Testis (tissue), 3 donors: ENCODE results near the gene DYTN. TPM values are rescaled to one million over a fixed set of nuclear protein-coding genes. Genes with fewer than 3 reads are reported as not detected.

Experiments
- DNase-seq: peaks from one replicate; pipeline ENCODE4 v3.0.0-alpha.2; 2019
- H3K27ac ChIP-seq, 2 donors: fragments of 200-600 bp; sonication (generic); one replicate each; pipeline ENCODE4 v1.5.1; 2019
- H3K27me3 ChIP-seq: fragments of 200-600 bp; sonication (generic); one replicate; pipeline ENCODE4 v1.5.1; 2019
- H3K36me3 ChIP-seq: fragments of 200-600 bp; sonication (generic); one replicate; pipeline ENCODE4 v1.5.1; 2017; ENCODE audit warnings: low read depth; ENCODE audit errors: missing control alignments
- H3K4me1 ChIP-seq: fragments of 200-600 bp; sonication (generic); one replicate; pipeline ENCODE4 v1.5.1; 2019
- H3K4me3 ChIP-seq, 2 donors: fragments of 200-600 bp; sonication (generic); one replicate each; pipeline ENCODE4 v1.5.1; 2017 to 2019
- H3K9me3 ChIP-seq: fragments of 200-600 bp; sonication (generic); one replicate; pipeline ENCODE4 v1.5.1; 2017
- CTCF ChIP-seq, 3 experiments: fragments of 450-650 bp in 2 of 3; fragments of 200-600 bp in 1 of 3; sonication (generic) in 1 of 3; IDR thresholded peaks; one replicate each; pipeline ENCODE4 v1.5.1; 2016 to 2019; ENCODE audit warnings: antibody characterized with exemption in 3 of 3, mild to moderate bottlenecking in 2 of 3, moderate library complexity in 1 of 3
- POLR2A ChIP-seq: fragments of 450-650 bp; IDR thresholded peaks from one replicate; pipeline ENCODE4 v1.6.1; 2017; ENCODE audit warnings: antibody characterized with exemption, mild to moderate bottlenecking, moderate library complexity
- WGBS, 2 donors: methylation state at CpG; one replicate each; pipeline ENCODE4 v1.1.5; 2018; 5-methylcytosine and 5-hydroxymethylcytosine counted together
- intact Hi-C: fragments of 100-400 bp; cut with DNase I; formaldehyde crosslinking; loops from one replicate; pipeline ENCODE4 v1.15.1; 2023; ENCODE audit warnings: low total_unique reads
- polyA plus RNA-seq: library from polyadenylated mRNA; stranded (reverse); fragments of 350-450 nt; fragmentation: Illumina TruSeq; extraction: RNeasy Lipid Tissue Mini Kit (QIAGEN cat#74804); gene quantifications from one replicate; pipeline ENCODE4 v1.2.3, GENCODE V29; 2014; ENCODE audit warnings: low read depth, low replicate concordance; ENCODE audit not compliant: insufficient read depth
- total RNA-seq, 2 donors: library from RNA; depleted of rRNA; stranded (reverse); fragments of >200 nt; gene quantifications; one replicate each; pipeline ENCODE4 v1.2.3, GENCODE V29; 2016

Gene DYTN
- total and polyA plus RNA-seq, 3 donors from 2014 or later, result 0.19 to 3.1 TPM; not detected in 1

DNA sequence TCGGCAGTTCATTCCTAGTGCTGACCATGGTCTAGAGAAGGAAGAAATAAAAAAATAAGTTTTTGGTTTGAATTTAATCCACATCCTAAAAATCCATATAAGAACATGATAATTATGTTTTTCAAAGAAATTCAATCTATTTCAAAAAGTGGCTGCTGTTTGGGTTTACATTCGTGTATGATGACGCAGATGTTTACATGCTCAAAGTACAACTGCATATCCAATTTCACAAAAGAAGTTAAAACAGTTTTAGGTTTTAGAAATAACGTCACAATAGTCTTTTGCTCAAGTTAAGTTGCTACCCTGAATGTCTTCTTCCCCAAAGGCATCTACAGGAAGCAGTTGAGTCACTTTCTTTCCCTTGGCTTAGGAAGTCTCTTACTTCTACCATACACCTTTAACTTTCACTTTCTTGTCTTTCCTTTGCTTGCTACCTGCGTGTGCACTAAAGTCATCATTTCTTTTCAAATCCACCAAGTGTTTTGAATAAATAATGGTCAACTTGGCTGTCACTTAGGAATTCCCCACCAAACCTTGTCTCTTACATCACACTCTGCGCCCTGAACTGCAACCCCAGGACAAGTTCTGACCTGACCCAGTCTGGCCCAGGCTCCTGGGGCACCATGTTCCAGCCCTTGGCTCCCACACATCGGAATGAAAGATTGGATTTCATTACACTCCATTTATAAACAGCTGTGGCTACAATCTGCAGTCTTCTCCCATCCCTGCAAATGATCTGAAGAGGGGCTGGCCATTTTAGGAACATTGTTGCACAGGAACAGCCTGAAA, 47.5 kb downstream of the DYTN start:
- Histone ChIP-seq H3K36me3 (no peaks in the 10 kb centered on the region), H3K9me3 (no peaks in the 10 kb centered on the region), H3K4me3 (no peak overlapping the region), H3K27me3 (no peaks in the 10 kb centered on the region), H3K27ac (no peak overlapping the region), H3K4me1 (no peaks in the 10 kb centered on the region)
- intact Hi-C loops, result no loop called here
- DNase-seq, result no peak
- TF ChIP-seq POLR2A, result no peak
- TF ChIP-seq CTCF (IDR thresholded peaks at IDR 0.05), result no peak
- WGBS, 2 donors, result 76 to 78% methylated on average over 7 of the region's 7 CpGs

DNA sequence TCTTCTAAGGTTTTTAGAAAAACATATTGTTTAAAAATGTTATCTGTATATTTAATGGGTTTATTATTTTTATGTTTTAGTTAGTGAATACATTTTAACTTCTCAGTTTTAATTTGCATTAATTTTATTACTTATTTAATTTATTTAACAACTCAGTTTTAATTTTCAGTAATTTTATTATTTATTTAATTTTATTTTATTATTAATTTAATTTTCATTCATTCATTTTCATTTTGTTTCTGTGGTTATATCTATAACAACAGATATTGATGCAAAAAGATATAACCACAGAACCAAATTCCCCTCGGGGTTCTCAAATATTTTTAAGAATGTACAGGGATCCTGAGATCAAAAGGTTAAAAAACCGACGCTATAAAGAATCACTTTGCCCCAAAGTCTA, 52.9 kb downstream of the DYTN start:
- Histone ChIP-seq H3K9me3 (no peaks in the 10 kb centered on the region), H3K27ac (no peak overlapping the region), H3K4me1 (no peaks in the 10 kb centered on the region), H3K27me3 (no peaks in the 10 kb centered on the region), H3K4me3 (no peak overlapping the region), H3K36me3 (no peaks in the 10 kb centered on the region)
- 88 to 89% methylated on average over 3 of the region's 3 CpGs for WGBS, 2 donors
- DNase-seq, result no peak
- no peak for TF ChIP-seq CTCF (IDR thresholded peaks at IDR 0.05)
- no peak for TF ChIP-seq POLR2A
- intact Hi-C loops, result no loop called here

- WGBS, 2 donors, result 91 to 98% methylated on average over 1 of the region's 1 CpG
- H3K27me3 ChIP-seq, result no peaks in the 10 kb centered on the region
- H3K9me3 ChIP-seq, result no peaks in the 10 kb centered on the region
- intact Hi-C loops, result no loop called here
- no peak overlapping the region for H3K4me3 ChIP-seq
- H3K4me1 ChIP-seq, result no peaks in the 10 kb centered on the region
- TF ChIP-seq CTCF (IDR thresholded peaks at IDR 0.05), result no peak
- TF ChIP-seq POLR2A, result no peak
- no peak for DNase-seq
- H3K27ac ChIP-seq, result no peak overlapping the region
- H3K36me3 ChIP-seq, result no peaks in the 10 kb centered on the region
Observed at GRCh38 chr2:206657087-206657486, 61.1 kb downstream of the DYTN start.

DNA sequence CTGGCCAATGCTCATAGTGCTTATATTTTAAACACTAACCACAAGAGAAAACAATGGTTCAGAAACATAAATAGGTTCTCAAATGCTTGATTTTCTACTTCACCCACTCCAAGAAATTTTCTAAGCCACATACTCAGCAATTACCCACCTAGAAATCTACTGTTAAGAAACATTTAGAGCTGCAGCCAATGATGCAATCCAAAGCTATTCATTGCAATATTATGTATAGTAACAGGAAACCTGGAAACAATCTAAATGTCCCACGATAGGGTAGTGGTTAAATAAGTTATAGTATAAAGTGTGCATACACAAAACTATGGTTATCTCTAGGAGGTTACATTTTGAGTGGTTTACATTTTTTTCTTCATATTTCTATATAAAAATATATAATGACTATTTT, 70.2 kb downstream of the DYTN start:
- no peak for DNase-seq
- no peak overlapping the region for H3K4me3 ChIP-seq
- H3K27ac ChIP-seq, result no peak overlapping the region
- TF ChIP-seq CTCF (IDR thresholded peaks at IDR 0.05) (no peak), POLR2A (no peak)
- H3K9me3 ChIP-seq, result no peaks in the 10 kb centered on the region
- H3K36me3 ChIP-seq, result no peaks in the 10 kb centered on the region
- 83 to 86% methylated on average over 1 of the region's 1 CpG for WGBS, 2 donors
- no peaks in the 10 kb centered on the region for H3K27me3 ChIP-seq
- no peaks in the 10 kb centered on the region for H3K4me1 ChIP-seq
- intact Hi-C loops, result no loop called here
